Mesenteric fat pad (tissue), 1 donor: ENCODE results near the gene TTC19. TPM values are rescaled to one million over a fixed set of nuclear protein-coding genes. Genes with fewer than 3 reads are reported as not detected.
"Not testable (repeated sequence)": the region's sequence is repeated elsewhere in the genome, so short reads cannot be mapped to it uniquely, and the experiment has no call there.

ENCODE experiments used
- DNase-seq: peaks from one replicate; pipeline ENCODE4 v3.0.0-alpha.2; 2020; ENCODE audit warnings: low spot score
- total RNA-seq: library from RNA; stranded (reverse); fragmentation: NEBNext Ultra II Directional; extraction: Animal tissue kit (Norgen Biotek cat#: 25700); gene quantifications from one replicate; pipeline ENCODE4 v1.2.1, GENCODE V29; 2021
- donor health status: DM: yes; HTN: yes; CAD: no.

Gene TTC19
- total RNA-seq, 1 donor from 2014 or later, result 27.0 TPM

DNA sequence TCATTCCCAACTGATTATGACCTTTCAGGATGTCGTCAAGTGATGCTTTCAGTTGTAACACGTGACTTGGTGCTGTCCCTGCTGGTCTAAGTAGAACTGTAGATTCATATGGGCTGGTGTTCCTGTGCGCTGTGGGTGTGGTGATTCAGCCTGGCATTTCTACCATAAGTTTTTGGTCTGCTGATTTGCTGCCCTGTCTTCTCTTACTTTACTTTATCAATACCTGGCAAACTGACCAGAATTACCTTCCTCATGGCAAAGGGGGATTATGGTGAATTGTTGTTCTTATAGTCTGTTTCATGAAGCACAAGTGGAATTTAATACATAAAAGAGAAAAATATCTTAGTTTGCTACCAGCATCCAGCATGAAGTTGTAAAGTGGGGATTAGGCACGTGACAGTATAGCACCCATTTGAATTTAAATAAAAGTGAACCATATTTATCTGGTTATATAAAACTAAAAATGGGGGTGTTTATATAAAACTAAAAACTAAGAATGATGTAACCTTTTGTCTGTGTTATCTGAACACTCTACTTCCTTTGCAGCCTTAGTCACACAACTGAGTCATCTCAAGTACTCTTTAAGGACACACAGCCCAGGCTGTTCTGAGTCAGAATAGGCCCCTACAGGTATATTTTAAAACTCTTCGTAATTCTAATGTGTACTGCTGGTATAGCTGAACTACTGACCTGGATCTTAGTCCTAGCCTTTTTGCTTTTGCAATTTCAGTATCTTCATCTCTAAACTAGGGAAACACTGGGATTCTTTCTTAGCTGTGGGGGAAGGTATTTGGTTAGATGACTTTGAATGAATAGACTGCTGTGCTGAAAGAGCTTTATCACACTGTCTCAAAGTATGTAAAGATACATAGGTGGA lies 28.3 kb downstream of the TTC19 start:
- no peak for DNase-seq

DNA sequence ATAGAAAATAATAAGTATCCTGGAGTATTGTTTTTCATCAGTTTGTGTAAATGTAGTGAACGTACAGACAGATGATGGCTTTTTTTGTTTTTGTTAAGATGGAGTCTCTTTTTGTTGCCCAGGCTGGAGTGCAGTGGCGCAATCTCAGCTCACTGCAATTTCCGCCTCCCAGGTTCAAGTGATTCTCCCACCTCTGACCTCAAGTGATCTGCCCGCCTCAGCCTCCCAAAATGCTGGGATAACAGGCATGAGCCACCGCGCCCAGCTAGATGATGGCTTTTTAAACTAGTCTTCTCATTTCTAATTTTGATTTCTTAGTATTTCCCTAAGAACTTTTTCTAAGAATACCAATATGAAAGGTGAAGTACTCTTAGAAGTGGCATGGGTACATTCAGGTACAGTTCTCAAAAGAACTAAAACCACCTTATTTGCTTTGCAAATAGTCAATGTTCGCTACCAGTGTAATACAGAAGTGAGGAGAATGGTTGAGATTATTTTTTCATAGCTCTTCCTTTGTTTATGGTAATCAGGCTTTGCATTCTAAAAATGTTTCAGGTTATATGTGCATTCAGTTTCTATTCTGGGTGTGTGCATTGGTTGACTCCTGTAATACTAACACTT lies 34.2 kb downstream of the TTC19 start:
- no peak for DNase-seq

DNA sequence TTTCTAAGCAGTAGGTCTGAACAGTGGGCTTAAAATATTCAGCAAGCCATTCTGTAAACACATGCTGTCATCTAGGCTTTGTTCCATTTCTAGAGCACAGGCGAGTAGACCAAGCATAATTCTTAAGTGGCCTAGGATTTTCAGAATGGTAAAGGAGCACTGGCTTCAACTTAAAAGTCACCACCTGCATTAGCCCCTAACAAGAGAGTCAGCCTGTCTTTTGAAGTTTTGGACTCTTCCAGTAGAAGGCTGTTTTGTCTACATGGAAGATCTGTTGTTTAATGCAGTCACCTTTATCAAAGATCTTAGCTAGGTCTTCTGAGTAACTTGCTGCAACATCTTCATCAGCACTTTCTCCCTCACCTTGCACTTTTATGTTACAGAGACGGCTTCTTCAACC lies 36.6 kb downstream of the TTC19 start:
- no peak for DNase-seq

DNA sequence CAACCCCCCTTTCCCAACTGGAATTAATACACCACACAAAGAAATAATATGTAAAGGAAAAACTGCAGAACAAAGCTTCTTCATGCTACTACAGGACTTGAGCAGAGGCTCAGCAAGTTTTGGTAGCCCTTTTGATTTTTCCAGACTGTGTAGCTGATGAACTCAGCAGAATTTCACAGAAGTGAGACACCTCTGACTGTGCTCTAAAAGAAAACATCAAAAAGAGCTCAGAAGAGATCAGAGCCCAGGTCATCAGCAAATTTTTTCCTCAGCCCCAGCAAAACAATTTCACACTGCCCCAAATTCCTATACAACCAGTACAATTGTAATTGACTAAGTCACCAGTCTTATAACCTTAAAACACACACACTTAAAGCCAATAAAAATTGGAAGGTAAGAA lies 38.0 kb downstream of the TTC19 start:
- DNase-seq, result no peak

DNA sequence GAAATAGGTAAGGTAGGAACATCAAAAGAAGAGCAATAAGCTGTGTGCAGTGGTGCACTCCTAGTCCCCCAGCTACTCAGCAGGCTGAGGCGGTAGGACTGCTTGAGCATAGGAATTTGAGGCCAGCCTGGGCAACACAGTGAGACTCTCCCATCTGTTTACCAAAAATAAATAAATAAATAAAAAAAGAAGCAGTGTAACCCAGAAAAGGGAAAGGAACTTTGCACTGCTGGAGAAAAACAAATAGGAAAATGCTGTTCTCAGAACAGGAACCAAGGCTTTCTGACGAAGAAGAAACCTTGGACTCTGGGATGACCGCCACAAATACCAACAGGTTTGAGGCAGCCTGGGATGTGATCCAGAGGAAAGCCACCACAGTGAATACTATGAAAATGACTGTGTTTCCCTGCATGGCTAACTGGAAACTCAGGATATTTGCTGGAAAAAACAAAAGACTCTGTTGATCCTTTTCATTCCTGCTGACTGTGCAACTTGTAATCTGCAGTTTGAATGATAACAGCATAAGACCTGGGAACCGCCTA lies 41.2 kb downstream of the TTC19 start:
- no peak for DNase-seq

DNA sequence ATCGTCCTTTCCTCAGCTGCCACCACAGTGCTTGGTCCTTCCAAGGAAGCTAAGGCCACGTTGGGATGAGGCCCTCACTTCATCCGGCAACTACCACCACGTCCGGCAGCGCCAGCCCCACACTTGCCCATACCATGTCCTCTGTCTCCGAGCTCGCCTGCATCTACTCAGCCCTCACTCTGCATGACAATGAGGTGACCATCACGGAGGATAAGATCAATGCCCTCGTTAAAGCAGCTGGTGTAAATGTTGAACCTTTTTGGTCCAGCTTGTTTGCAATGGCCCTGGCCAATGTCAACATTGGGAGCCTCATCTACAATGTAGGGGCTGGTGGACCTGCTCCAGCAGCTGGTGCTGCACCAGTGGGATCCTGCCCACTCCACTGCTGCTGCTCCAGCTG lies 44.9 kb downstream of the TTC19 start:
- no peak for DNase-seq

DNA sequence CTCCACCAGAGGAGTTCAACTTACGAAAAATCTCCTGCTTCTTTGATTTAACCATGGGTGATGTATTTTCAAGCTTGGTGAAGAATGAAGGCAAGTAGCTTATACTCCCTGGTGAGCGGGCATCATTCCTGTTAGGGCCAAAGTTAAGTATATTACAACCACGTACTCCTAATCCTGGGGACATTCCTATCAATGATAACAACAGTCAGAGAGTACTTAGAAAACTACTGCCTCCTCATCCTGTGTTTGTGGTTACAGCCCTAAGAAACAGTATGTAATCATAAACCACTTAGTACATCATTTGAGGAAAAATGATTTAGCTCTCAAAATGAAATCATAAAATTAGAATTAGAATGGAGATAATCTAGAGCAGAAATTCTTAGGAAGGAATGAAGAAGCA lies 47.3 kb downstream of the TTC19 start:
- no peak for DNase-seq

DNA sequence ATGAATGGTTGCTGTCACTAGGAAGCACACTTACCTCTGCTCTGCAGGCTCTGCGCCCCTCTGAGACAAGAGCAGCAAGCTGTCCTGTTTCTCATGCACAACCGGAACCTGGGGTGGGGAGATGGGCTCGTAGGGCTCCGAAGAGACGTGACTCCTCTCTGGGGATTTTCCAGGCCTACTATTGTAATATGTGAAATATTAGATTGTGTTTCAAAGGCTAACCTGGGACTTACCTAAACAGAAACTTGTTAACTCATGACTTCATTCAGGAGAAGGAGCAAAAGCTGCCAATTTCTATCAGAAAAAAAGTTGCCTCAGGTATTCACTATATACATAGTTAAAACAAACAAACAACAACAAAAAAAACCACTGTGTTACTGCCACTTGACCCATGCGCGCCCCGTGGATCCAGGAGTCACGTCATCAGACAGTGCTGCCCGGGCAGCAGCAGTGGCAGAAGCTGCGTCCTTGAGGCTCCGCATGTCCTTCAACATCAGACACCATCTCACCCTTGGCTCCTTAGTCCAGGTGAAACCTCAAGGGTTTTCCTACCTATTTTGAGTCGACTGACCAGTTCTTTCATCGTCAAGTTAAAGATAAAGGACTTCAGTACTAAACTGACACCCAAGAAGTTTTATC lies 49.3 kb downstream of the TTC19 start:
- no peak for DNase-seq

DNA sequence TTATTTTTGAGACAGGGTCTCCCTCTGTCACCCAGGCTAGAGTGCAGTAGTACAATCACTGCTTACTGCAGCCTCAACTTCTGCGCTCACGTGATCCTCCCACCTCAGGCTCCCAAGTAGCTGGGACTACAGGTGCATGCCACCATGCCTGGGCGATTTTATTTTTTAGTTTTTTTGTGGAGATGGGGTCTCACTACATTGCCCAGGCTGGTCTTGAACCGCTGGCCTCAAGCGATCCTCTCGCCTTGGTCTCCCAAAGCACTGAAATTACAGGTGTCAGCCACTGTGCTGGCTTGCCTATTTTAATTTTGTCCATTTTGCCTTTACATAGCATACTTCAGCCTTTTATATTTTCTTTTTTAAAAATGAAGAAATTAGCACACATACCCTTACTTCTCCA lies 51.2 kb downstream of the TTC19 start:
- no peak for DNase-seq

DNA sequence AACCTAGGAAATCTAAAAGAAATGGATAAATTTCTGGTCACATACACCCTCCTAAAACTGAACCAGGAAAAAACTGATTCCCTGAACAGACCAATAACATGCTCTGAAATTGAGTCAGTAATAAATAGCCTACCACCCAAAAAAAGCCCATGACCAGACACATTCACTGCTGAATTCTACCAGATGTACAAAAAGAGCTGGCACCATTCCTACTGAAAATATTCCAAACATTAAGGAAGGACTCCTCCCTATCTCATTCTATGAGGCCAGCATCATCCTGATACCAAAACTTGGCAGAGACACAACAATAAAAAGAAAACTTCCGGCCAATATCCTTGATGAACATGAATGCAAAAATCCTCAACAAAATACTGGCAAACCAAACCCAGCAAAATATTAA lies 52.9 kb downstream of the TTC19 start:
- DNase-seq, result no peak

DNA sequence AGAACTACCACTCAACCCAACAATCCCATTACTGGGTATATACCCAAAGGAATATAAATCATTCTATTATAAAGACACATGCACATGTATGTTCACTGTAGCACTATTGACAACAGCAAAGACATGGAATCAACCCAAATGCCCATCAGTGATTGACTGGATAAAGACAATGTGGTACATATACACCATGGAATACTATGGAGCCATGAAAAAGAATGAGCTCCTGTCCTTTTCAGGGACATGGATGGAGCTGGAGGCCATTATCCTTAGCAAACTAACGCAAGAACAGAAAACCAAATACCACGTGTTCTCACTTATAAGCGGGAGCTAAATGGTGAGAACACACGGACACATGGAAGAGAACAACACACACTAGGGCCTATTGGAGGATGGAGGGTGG lies 55.5 kb downstream of the TTC19 start:
- not testable (repeated sequence) for DNase-seq

DNA sequence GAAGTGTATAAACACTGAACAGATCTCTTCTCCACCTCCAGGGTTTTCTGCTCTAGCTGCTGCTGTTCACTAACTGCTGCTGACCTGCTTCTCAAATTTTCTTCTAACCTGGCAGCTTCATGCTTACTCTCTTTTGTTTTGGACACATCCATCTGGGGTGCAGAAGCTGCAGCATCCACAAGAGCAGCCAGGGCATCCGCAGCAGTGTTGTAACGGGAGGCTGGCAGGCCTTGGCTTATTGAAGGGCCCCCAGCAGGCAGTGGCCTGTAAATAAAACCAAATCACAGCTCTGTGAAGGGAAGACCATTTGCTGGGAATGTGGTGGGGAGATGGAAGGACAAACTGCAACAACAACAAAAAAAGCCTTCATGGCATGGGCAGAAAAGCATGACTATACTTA lies 62.0 kb downstream of the TTC19 start:
- no peak for DNase-seq

DNA sequence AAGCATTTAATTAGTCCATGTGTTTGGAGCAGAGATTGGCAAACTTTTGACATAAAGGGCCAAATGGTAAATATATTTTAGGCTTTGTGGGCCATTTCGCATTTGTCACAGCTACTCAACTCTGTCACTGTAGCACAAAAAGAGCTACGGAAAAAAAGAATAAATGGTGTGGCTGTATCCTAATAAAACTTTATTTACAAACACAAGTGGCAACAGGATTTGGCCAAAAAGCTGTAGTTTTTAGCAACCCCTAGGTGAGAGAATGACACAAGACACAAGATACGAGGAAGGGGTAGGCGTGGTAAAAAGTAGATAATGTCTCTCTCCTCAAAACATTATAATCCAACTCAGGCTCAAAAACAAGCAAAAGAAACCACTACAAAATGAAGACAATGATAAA lies 66.5 kb downstream of the TTC19 start:
- DNase-seq, result no peak

DNA sequence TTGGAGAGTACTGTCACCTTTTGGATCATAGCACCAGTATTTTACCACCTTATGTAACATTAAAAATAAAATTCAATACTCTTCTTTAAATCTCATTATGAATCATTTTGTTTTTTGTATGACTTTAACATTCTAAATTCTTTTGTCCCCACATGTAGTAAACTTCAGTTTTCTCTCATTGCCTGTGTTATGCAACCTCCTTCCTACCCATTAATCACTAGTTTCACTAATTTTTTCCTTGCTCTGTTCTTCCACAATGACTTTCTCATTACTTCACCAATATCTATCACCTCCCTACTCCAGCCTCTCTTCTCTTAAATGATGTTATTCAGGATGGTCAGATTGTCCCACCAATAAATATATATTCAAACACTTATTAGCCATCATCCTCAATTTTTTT lies 68.7 kb downstream of the TTC19 start:
- DNase-seq, result no peak

DNA sequence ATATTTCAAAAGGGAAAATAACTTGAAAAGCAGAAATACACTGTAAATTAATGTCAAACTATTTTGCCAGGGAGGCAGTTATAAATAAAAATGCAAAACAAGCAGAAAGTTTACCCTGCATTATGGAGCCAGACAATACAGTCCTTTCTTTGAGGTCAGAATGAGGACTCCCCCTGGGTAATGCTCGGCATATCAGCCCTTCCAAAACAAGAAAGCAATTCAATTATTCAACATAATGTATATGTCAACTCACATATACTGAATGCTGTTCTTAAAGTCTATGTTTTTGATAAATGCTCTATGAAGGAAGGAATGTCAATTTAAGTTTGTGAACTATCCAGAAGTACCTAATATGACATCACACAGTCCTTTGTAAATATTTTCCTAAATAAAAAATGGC lies 72.4 kb downstream of the TTC19 start:
- DNase-seq, result no peak

DNA sequence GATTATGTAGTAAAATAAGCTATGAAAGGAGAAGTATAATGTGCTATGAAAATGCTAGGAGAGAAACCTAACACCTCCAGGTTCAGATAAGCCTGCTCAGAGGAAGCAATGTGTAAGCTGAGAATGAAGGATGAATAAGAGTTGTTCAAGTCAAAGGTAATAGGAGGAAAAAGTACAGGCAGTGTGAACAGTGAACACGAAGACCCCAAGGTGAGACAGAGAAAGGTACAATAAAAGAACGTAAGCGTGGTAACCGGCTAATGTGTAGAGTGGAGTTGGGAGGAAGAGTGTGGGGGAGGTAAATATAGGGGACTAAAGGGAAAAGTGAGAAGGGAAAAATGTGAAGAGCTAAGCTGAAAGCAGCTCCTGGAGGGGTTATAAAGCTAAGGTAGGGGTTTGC lies 74.2 kb downstream of the TTC19 start:
- DNase-seq, result no peak

DNA sequence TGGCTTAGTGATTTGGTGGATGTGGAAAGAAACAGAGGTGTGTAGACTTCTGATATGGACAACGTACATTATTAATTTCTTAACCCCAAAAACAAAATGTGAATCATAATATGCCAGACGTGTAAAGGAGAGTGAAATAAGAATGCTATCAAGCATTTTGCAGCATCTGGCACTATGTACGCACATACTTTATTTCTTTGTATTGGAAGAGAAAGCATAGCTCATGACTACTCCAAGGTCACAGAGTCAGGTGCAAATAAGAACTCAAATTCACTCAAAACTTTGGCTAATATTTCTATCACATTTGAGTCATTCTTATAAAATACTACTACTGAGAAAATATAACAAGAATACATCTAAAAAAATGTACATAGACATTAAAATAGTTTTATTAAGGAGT lies 74.8 kb downstream of the TTC19 start:
- DNase-seq, result no peak

DNA sequence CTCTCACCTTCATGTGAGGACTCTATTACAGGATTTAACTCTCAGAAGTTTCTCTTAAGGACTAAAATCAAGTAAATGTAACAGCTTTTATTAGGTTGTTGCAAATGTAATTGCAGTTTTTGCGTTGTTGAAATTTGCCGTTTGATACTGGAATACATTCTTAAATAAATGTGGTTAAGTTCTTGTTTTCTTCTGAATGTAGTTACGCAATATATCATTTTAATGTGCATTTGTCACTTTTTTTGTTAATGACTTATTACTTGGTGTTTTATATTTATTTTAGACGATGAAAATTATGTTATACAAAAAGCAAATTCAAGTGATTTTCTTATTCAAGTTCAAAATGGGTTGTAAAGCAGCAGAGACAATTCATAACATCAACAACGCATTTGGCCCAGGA lies 76.3 kb downstream of the TTC19 start:
- no peak for DNase-seq
